IMR-90 (cell line): Measurements from ENCODE around the gene KRT32. TPM values are rescaled to one million over a fixed set of nuclear protein-coding genes. Genes with fewer than 3 reads are reported as not detected.

Experiments used
- ATAC-seq: fragments of 200-7000 bp; cut with Tn5 transposase; 2 replicates; pipeline ENCODE4 v1.9.1; 2020; ENCODE audit warnings: low read depth, mild to moderate bottlenecking, moderate library complexity
- BruUV-seq: library from RNA; stranded (reverse); fragments of 400-500 nt; replicated peaks from 2 replicates; lab custom pipeline; 2021; lab: Mats Ljungman, UMichigan
- CTCF ChIA-PET: fragments of 300-600 bp; formaldehyde crosslinking; extraction: SDS; loops from one replicate; lab custom pipeline; 2021; ENCODE audit warnings: antibody characterized with exemption; lab: Yijun Ruan, JAX
- POLR2A ChIA-PET: fragments of 300-600 bp; sonication (Branson Sonifier 250); formaldehyde crosslinking; loops from one replicate; lab custom pipeline; 2022; ENCODE audit warnings: antibody characterized with exemption; ENCODE audit not compliant: unreplicated experiment; lab: Charles Lee
- DNase-seq: peaks from one replicate; pipeline ENCODE4 v3.0.0; 2013
- H2AFZ ChIP-seq: replicated peaks from 2 replicates; pipeline ENCODE3; 2013; ENCODE audit warnings: low read length, mild to moderate bottlenecking; ENCODE audit not compliant: poor library complexity
- H2AK5ac ChIP-seq: 2 replicates; pipeline ENCODE4 v1.6.1; 2013; ENCODE audit warnings: low read depth, low read length, inconsistent platforms
- H2AK9ac ChIP-seq: replicated peaks from 2 replicates; pipeline ENCODE3; 2013; ENCODE audit warnings: mild to moderate bottlenecking, low read depth, low read length, moderate library complexity; ENCODE audit not compliant: poor library complexity
- H2BK120ac ChIP-seq: 2 replicates; pipeline ENCODE4 v1.6.1; 2013; ENCODE audit warnings: low read depth, low read length, inconsistent platforms
- H2BK15ac ChIP-seq: 3 replicates; pipeline ENCODE4 v1.6.1; 2013; ENCODE audit warnings: low read depth, low read length, inconsistent platforms
- H2BK20ac ChIP-seq: 2 replicates; pipeline ENCODE4 v1.6.1; 2013; ENCODE audit warnings: low read depth, mild to moderate bottlenecking, inconsistent platforms, low read length, moderate library complexity
- H2BK5ac ChIP-seq: 2 replicates; pipeline ENCODE4 v1.6.1; 2013; ENCODE audit warnings: mild to moderate bottlenecking, low read depth, low read length, inconsistent platforms; ENCODE audit not compliant: poor library complexity, severe bottlenecking
- H3K14ac ChIP-seq: replicated peaks from 2 replicates; pipeline ENCODE4 v1.6.1; 2013; ENCODE audit warnings: low read depth, low read length, inconsistent platforms
- H3K18ac ChIP-seq: 2 replicates; pipeline ENCODE4 v1.6.1; 2013; ENCODE audit warnings: low read depth, low read length, control low read depth
- H3K23ac ChIP-seq: 2 replicates; pipeline ENCODE4 v1.6.1; 2013; ENCODE audit warnings: low read depth, low read length, inconsistent platforms
- H3K27ac ChIP-seq: 2 replicates; pipeline ENCODE4 v1.5.1; 2013; ENCODE audit warnings: mild to moderate bottlenecking, control low read depth, low read length; ENCODE audit not compliant: insufficient read depth
- H3K27me3 ChIP-seq: 2 replicates; pipeline ENCODE4 v1.6.1; 2013; ENCODE audit warnings: low read length; ENCODE audit not compliant: control insufficient read depth, insufficient read depth
- H3K36me3 ChIP-seq: 2 replicates; pipeline ENCODE4 v1.6.1; 2013; ENCODE audit warnings: low read length, mixed read lengths; ENCODE audit not compliant: control insufficient read depth, insufficient read depth
- H3K4ac ChIP-seq: 2 replicates; pipeline ENCODE4 v1.6.1; 2013; ENCODE audit warnings: low read depth, low read length, inconsistent platforms
- H3K4me1 ChIP-seq: 2 replicates; pipeline ENCODE4 v1.6.1; 2013; ENCODE audit warnings: low read length, mixed read lengths; ENCODE audit not compliant: control insufficient read depth, insufficient read depth
- H3K4me2 ChIP-seq: 2 replicates; pipeline ENCODE4 v1.6.1; 2013; ENCODE audit warnings: low read depth, mild to moderate bottlenecking, control low read depth, low read length, moderate library complexity
- H3K4me3 ChIP-seq: 2 replicates; pipeline ENCODE4 v1.5.1; 2013; ENCODE audit warnings: low read depth, mild to moderate bottlenecking, control low read depth, low read length, moderate library complexity; ENCODE audit not compliant: insufficient read depth
- H3K56ac ChIP-seq: 2 replicates; pipeline ENCODE4 v1.6.1; 2013; ENCODE audit warnings: low read length, inconsistent platforms; ENCODE audit not compliant: insufficient read depth; ENCODE audit errors: extremely low read depth
- H3K79me1 ChIP-seq, 2 experiments: 2 replicates each; pipeline ENCODE4 v1.6.1; 2013; ENCODE audit warnings: low read length in 2 of 2, inconsistent platforms in 1 of 2, low read depth in 1 of 2
- H3K9ac ChIP-seq: 2 replicates; pipeline ENCODE4 v1.6.1; 2013; ENCODE audit warnings: low read depth, low read length, control low read depth
- H3K9me1 ChIP-seq: 2 replicates; pipeline ENCODE4 v1.6.1; 2013; ENCODE audit warnings: low read length, inconsistent platforms; ENCODE audit not compliant: insufficient read depth
- H3K9me3 ChIP-seq: 2 replicates; pipeline ENCODE4 v1.6.1; 2013; ENCODE audit warnings: low read length; ENCODE audit not compliant: control insufficient read depth, insufficient read depth
- H4K20me1 ChIP-seq: 2 replicates; pipeline ENCODE4 v1.6.1; 2013; ENCODE audit warnings: low read length, inconsistent platforms; ENCODE audit not compliant: insufficient read depth
- H4K5ac ChIP-seq: 2 replicates; pipeline ENCODE4 v1.6.1; 2013; ENCODE audit warnings: mild to moderate bottlenecking, low read depth, low read length, control low read depth
- H4K8ac ChIP-seq, 2 experiments: 2 replicates each; pipeline ENCODE4 v1.6.1; 2013; ENCODE audit warnings: low read depth in 2 of 2, low read length in 2 of 2, control low read depth in 1 of 2, inconsistent platforms in 1 of 2
- H4K91ac ChIP-seq: 2 replicates; pipeline ENCODE4 v1.6.1; 2013; ENCODE audit warnings: low read depth, low read length, inconsistent platforms; ENCODE audit not compliant: insufficient read depth
- BHLHE40 ChIP-seq: fragments of 150-350 bp; IDR thresholded peaks from 2 replicates; pipeline ENCODE4 v1.6.1; 2016; ENCODE audit warnings: mild to moderate bottlenecking, low read depth, low read length
- CEBPB ChIP-seq: IDR thresholded peaks from 2 replicates; pipeline ENCODE4 v1.6.1; 2012; ENCODE audit warnings: low read depth, low read length, improper control_type of control experiment
- CHD1 ChIP-seq: IDR thresholded peaks from 2 replicates; pipeline ENCODE4 v1.6.1; 2012; ENCODE audit warnings: low read depth, low read length, improper control_type of control experiment
- CTCF ChIP-seq: conservative IDR thresholded peaks from 2 replicates; pipeline ENCODE4 v1.5.1; 2012; ENCODE audit warnings: mild to moderate bottlenecking, low read depth, low read length, improper control_type of control experiment
- ELK1 ChIP-seq: fragments of 150-350 bp; IDR thresholded peaks from 2 replicates; pipeline ENCODE4 v1.6.1; 2016; ENCODE audit warnings: low read depth, mild to moderate bottlenecking, low read length, moderate library complexity, borderline replicate concordance
- FOS ChIP-seq: fragments of 150-350 bp; IDR thresholded peaks from 2 replicates; pipeline ENCODE4 v1.6.1; 2016; ENCODE audit warnings: low read depth, low read length
- MAFK ChIP-seq: IDR thresholded peaks from 2 replicates; pipeline ENCODE4 v1.6.1; 2012; ENCODE audit warnings: low read depth, low read length, improper control_type of control experiment
- MAZ ChIP-seq: IDR thresholded peaks from 2 replicates; pipeline ENCODE4 v1.6.1; 2012; ENCODE audit warnings: low read depth, mild to moderate bottlenecking, low read length, improper control_type of control experiment, moderate library complexity, borderline replicate concordance
- NFE2L2 ChIP-seq: fragments of 150-350 bp; IDR thresholded peaks from 2 replicates; pipeline ENCODE4 v1.6.1; 2016; ENCODE audit warnings: low read depth, mild to moderate bottlenecking, low read length
- POLR2A ChIP-seq: IDR thresholded peaks from 2 replicates; pipeline ENCODE4 v1.6.1; 2012; ENCODE audit warnings: mild to moderate bottlenecking, low read depth, low read length
- RAD21 ChIP-seq: IDR thresholded peaks from 2 replicates; pipeline ENCODE4 v1.6.1; 2012; ENCODE audit warnings: low read length, improper control_type of control experiment
- RCOR1 ChIP-seq: IDR thresholded peaks from 2 replicates; pipeline ENCODE4 v1.6.1; 2012; ENCODE audit warnings: mild to moderate bottlenecking, low read length, improper control_type of control experiment; ENCODE audit not compliant: insufficient replicate concordance
- RFX5 ChIP-seq: IDR thresholded peaks from 2 replicates; pipeline ENCODE4 v1.8.0; 2012; ENCODE audit warnings: low read depth, mild to moderate bottlenecking, low read length, moderate library complexity
- SMC3 ChIP-seq: fragments of 150-350 bp; IDR thresholded peaks from 2 replicates; pipeline ENCODE4 v1.6.1; 2016; ENCODE audit warnings: low read depth, mild to moderate bottlenecking, antibody characterized with exemption, low read length, moderate library complexity
- USF2 ChIP-seq: fragments of 150-350 bp; IDR thresholded peaks from 2 replicates; pipeline ENCODE4 v1.6.1; 2017; ENCODE audit warnings: mild to moderate bottlenecking, antibody characterized with exemption, low read length, low read depth
- WGBS, 2 experiments: methylation state at CpG; one replicate each; pipeline versions ENCODE4 v1.1.5 to v1.1.7; 2013; ENCODE audit warnings: missing lambda C conversion rate in 2 of 2; ENCODE audit not compliant: insufficient read length in 1 of 2; ENCODE audit errors: extremely low coverage in 2 of 2; 5-methylcytosine and 5-hydroxymethylcytosine counted together
- dilution Hi-C: fragments of 300-500 bp; cut with HindIII; formaldehyde crosslinking; loops from one replicate; pipeline ENCODE4 v1.14.3; 2018; ENCODE audit warnings: low sequenced_read_pairs; ENCODE audit not compliant: unreplicated experiment
- in situ Hi-C: fragments of 300-500 bp; cut with MboI; formaldehyde crosslinking; loops from 3 replicates; pipeline ENCODE4 v1.14.3; 2019; ENCODE audit warnings: low sequenced_read_pairs, inconsistent platforms, mixed read lengths
- intact Hi-C: fragments of 100-400 bp; cut with micrococcal nuclease; formaldehyde crosslinking; loops from 2 replicates; pipeline ENCODE4 v1.10.0; 2022
- polyA plus RNA-seq, 3 experiments: library from polyadenylated mRNA; depleted of rRNA; stranded (reverse); fragments of >200 nt; gene quantifications; 2 replicates each; pipeline ENCODE4 v1.2.3, GENCODE V29; 2012; ENCODE audit warnings: low replicate concordance in 1 of 3
- total RNA-seq: library from RNA; depleted of rRNA; stranded (reverse); fragments of >200 nt; gene quantifications from 2 replicates; pipeline ENCODE4 v1.2.3, GENCODE V29; 2012

The KRT32 gene
- total and polyA plus RNA-seq, 2 of the 4 experiments (the other 2 are of a cell fraction), result 0.09 TPM; not detected in 1

- Histone ChIP-seq H3K36me3 (no peaks in the 10 kb centered on the region), H2BK5ac (peak overlapping the region; percentile 31), H3K79me1 (no peaks in the 10 kb centered on the region), H2BK20ac (peak overlapping the region; percentile 82), H3K4me2 (no peak overlapping the region), H3K4me3 (no peak overlapping the region), H4K5ac (peak overlapping the region; percentile 84), H3K18ac (peak overlapping the region; percentile 14), H3K4me1 (peaks cover 36% of the 10 kb centered on the region), H3K9me1 (peaks cover 29% of the 10 kb centered on the region), H2AFZ (no peak overlapping the region), H3K27me3 (no peaks in the 10 kb centered on the region), H3K14ac (peak overlapping the region; percentile 61), H2BK120ac (peak overlapping the region; percentile 84), H2BK15ac (peak overlapping the region; percentile 89; the same call in 2 of the 3 replicates), H3K9ac (no peak overlapping the region), H3K27ac (peak overlapping the region; percentile 41), H4K91ac (peak overlapping the region; percentile 83; the same call in 1 of the 2 replicates), H2AK9ac (peak overlapping the region; percentile 30), H3K9me3 (no peaks in the 10 kb centered on the region), H4K20me1 (no peaks in the 10 kb centered on the region), H2AK5ac (peak overlapping the region; percentile 87), H4K8ac (peak overlapping the region; percentile 38 to 40; a peak in 1 of 4 replicates), H3K56ac (no peak overlapping the region), H3K23ac (peak overlapping the region; percentile 64; the same call in 1 of the 2 replicates), H3K4ac (peak overlapping the region; percentile 76)
- WGBS, 2 experiments, result 100% methylated on average over 2 of the region's 7 CpGs; no CpG with 5 or more reads in 1 of the 2 experiments
- intact Hi-C loops, result no loop called here
- no peak for DNase-seq
- POLR2A ChIA-PET, result no interaction called here
- dilution Hi-C loops, result no loop called here
- CTCF ChIA-PET, result interaction anchor here (1.9 kb wide), 1 partner anchor 130 kb away, joined by 4 read pairs; no protein-coding TSS in a partner anchor
- BruUV-seq, result no TSS peak
- ATAC-seq, result no peak
- in situ Hi-C loops, result no loop called here
- no peak for TF ChIP-seq RCOR1
- no peak for TF ChIP-seq USF2
- no peak for TF ChIP-seq MAFK
- TF ChIP-seq FOS, result no peak
- TF ChIP-seq CHD1, result no peak
- no peak for TF ChIP-seq ELK1
- no peak for TF ChIP-seq NFE2L2
- no peak for TF ChIP-seq RAD21
- no peak for TF ChIP-seq SMC3
- TF ChIP-seq RFX5, result no peak
- no peak for TF ChIP-seq MAZ
- TF ChIP-seq BHLHE40, result no peak
- TF ChIP-seq POLR2A, result no peak
- TF ChIP-seq CEBPB, result no peak
- no peak for TF ChIP-seq CTCF
These were observed 48.9 kb downstream of the KRT32 start for GRCh38 chr17:41418116-41418860.
